Measurements from ENCODE around the gene PNMA6A.
"Not testable (repeated sequence)": the region's sequence is repeated elsewhere in the genome, so short reads cannot be mapped to it uniquely, and the experiment has no call there.

PNMA6A gene

GRCh38 chrX:153061732-153062131 lies 10.5 kb upstream of the PNMA6A start:
- Histone ChIP-seq H4K20me1 (ENCODE audit: insufficient read depth, low read length) (no peaks in the 10 kb centered on the region), H3K9ac (ENCODE audit: low read length) (no peak overlapping the region), H3K27me3 (ENCODE audit: low read depth, low read length) (no peaks in the 10 kb centered on the region), H3K36me3 (replicated peaks; ENCODE audit: low read depth, low read length) (no peaks in the 10 kb centered on the region), H3K9me3 (ENCODE audit: insufficient read depth, low read length) (no peaks in the 10 kb centered on the region), H3K4me2 (ENCODE audit: low read length) (no peak overlapping the region), H3K4me1 (ENCODE audit: low read length) (0 out of 2 replicates have a peak, but pooled peaks cover 7% of the 10 kb centered on the region), H3K27ac (ENCODE audit: low read length) (no peak overlapping the region), H2AFZ (ENCODE audit: low read depth, low read length) (no peak overlapping the region), H3K4me3 (ENCODE audit: low read length) (no peak overlapping the region), H3K79me2 (ENCODE audit: low read length) (no peaks in the 10 kb centered on the region)
- TF ChIP-seq CTCF (IDR thresholded peaks at IDR 0.05; ENCODE audit: low read depth, low read length) (no peak), EZH2phosphoT487 (IDR thresholded peaks at IDR 0.05; ENCODE audit: low read depth) (no peak)

GRCh38 chrX:153063315-153063714 lies 8.9 kb upstream of the PNMA6A start:
- Histone ChIP-seq H3K4me1 (ENCODE audit: low read length) (0 out of 2 replicates have a peak, but pooled peaks cover 7% of the 10 kb centered on the region), H2AFZ (ENCODE audit: low read depth, low read length) (no peak overlapping the region), H4K20me1 (ENCODE audit: insufficient read depth, low read length) (no peaks in the 10 kb centered on the region), H3K4me3 (ENCODE audit: low read length) (no peak overlapping the region), H3K4me2 (ENCODE audit: low read length) (no peak overlapping the region), H3K9me3 (ENCODE audit: insufficient read depth, low read length) (no peaks in the 10 kb centered on the region), H3K27me3 (ENCODE audit: low read depth, low read length) (no peaks in the 10 kb centered on the region), H3K9ac (ENCODE audit: low read length) (no peak overlapping the region), H3K36me3 (replicated peaks; ENCODE audit: low read depth, low read length) (no peaks in the 10 kb centered on the region), H3K27ac (ENCODE audit: low read length) (no peak overlapping the region), H3K79me2 (ENCODE audit: low read length) (no peaks in the 10 kb centered on the region)
- TF ChIP-seq EZH2phosphoT487 (IDR thresholded peaks at IDR 0.05; ENCODE audit: low read depth) (no peak), CTCF (IDR thresholded peaks at IDR 0.05; ENCODE audit: low read depth, low read length) (no peak)

GRCh38 chrX:153064061-153064460 lies 8.2 kb upstream of the PNMA6A start:
- Histone ChIP-seq H3K4me2 (ENCODE audit: low read length) (no peak overlapping the region), H4K20me1 (ENCODE audit: insufficient read depth, low read length) (no peaks in the 10 kb centered on the region), H3K9me3 (ENCODE audit: insufficient read depth, low read length) (no peaks in the 10 kb centered on the region), H3K27ac (ENCODE audit: low read length) (no peak overlapping the region), H3K79me2 (ENCODE audit: low read length) (no peaks in the 10 kb centered on the region), H3K4me3 (ENCODE audit: low read length) (no peak overlapping the region), H3K27me3 (ENCODE audit: low read depth, low read length) (no peaks in the 10 kb centered on the region), H3K36me3 (replicated peaks; ENCODE audit: low read depth, low read length) (no peaks in the 10 kb centered on the region), H3K9ac (ENCODE audit: low read length) (no peak overlapping the region), H3K4me1 (ENCODE audit: low read length) (0 out of 2 replicates have a peak, but pooled peaks cover 7% of the 10 kb centered on the region), H2AFZ (ENCODE audit: low read depth, low read length) (no peak overlapping the region)
- no peak for TF ChIP-seq CTCF (IDR thresholded peaks at IDR 0.05; ENCODE audit: low read depth, low read length)
- TF ChIP-seq EZH2phosphoT487 (IDR thresholded peaks at IDR 0.05; ENCODE audit: low read depth): no peak

- no peaks in the 10 kb centered on the region for H3K9me3 ChIP-seq (ENCODE audit: insufficient read depth, low read length)
- no peaks in the 10 kb centered on the region for H3K36me3 ChIP-seq (replicated peaks; ENCODE audit: low read depth, low read length)
- 0 out of 2 replicates have a peak, but pooled peaks cover 7% of the 10 kb centered on the region for H3K4me1 ChIP-seq (ENCODE audit: low read length)
- H3K27me3 ChIP-seq (ENCODE audit: low read depth, low read length): no peaks in the 10 kb centered on the region
- no peak overlapping the region for H2AFZ ChIP-seq (ENCODE audit: low read depth, low read length)
- no peak overlapping the region for H3K4me2 ChIP-seq (ENCODE audit: low read length)
- H3K27ac ChIP-seq (ENCODE audit: low read length): no peak overlapping the region
- no peak overlapping the region for H3K4me3 ChIP-seq (ENCODE audit: low read length)
- no peaks in the 10 kb centered on the region for H4K20me1 ChIP-seq (ENCODE audit: insufficient read depth, low read length)
- TF ChIP-seq CTCF (IDR thresholded peaks at IDR 0.05; ENCODE audit: low read depth, low read length): no peak
- H3K9ac ChIP-seq (ENCODE audit: low read length): no peak overlapping the region
- H3K79me2 ChIP-seq (ENCODE audit: low read length): no peaks in the 10 kb centered on the region
Measured at GRCh38 chrX:153065389-153065788, 6.9 kb upstream of the PNMA6A start.

GRCh38 chrX:153066402-153066801 lies 5.9 kb upstream of the PNMA6A start:
- not testable (repeated sequence) for H3K27ac ChIP-seq (ENCODE audit: low read length); H3K27me3 ChIP-seq (ENCODE audit: low read depth, low read length); H3K4me1 ChIP-seq (ENCODE audit: low read length); H3K9ac ChIP-seq (ENCODE audit: low read length); H2AFZ ChIP-seq (ENCODE audit: low read depth, low read length); H3K79me2 ChIP-seq (ENCODE audit: low read length); H3K9me3 ChIP-seq (ENCODE audit: insufficient read depth, low read length); H3K36me3 ChIP-seq (replicated peaks; ENCODE audit: low read depth, low read length); H3K4me3 ChIP-seq (ENCODE audit: low read length); H4K20me1 ChIP-seq (ENCODE audit: insufficient read depth, low read length); H3K4me2 ChIP-seq (ENCODE audit: low read length)

GRCh38 chrX:153073331-153073730 lies 1.1 kb downstream of the PNMA6A start:
- H3K79me2 ChIP-seq (ENCODE audit: low read length); H3K9me3 ChIP-seq (ENCODE audit: insufficient read depth, low read length); H3K4me2 ChIP-seq (ENCODE audit: low read length); H4K20me1 ChIP-seq (ENCODE audit: insufficient read depth, low read length); H3K9ac ChIP-seq (ENCODE audit: low read length); H3K4me3 ChIP-seq (ENCODE audit: low read length); H2AFZ ChIP-seq (ENCODE audit: low read depth, low read length); H3K36me3 ChIP-seq (replicated peaks; ENCODE audit: low read depth, low read length); H3K27ac ChIP-seq (ENCODE audit: low read length); H3K27me3 ChIP-seq (ENCODE audit: low read depth, low read length); H3K4me1 ChIP-seq (ENCODE audit: low read length): not testable (repeated sequence)
